OCI-LY1 (cell line): ENCODE results near the gene FYB2.

ENCODE experiments used
- EZH2 ChIP-seq: fragments of 200-600 bp; sonication (generic), shearing (Covaris generic); IDR thresholded peaks from 2 replicates; pipeline ENCODE4 v1.8.0; 2017; ENCODE audit warnings: borderline replicate concordance, mixed run types, mild to moderate bottlenecking, antibody characterized with exemption, low read length, moderate library complexity, mixed read lengths
- TF ChIP-seq, protein P1 (sequence below): fragments of 200-600 bp; sonication (generic), shearing (Covaris generic); IDR thresholded peaks from 2 replicates; pipeline ENCODE4 v1.5.1; 2017; ENCODE audit warnings: mild to moderate bottlenecking, antibody characterized with exemption, low read length, moderate library complexity, mixed read lengths

DNA sequence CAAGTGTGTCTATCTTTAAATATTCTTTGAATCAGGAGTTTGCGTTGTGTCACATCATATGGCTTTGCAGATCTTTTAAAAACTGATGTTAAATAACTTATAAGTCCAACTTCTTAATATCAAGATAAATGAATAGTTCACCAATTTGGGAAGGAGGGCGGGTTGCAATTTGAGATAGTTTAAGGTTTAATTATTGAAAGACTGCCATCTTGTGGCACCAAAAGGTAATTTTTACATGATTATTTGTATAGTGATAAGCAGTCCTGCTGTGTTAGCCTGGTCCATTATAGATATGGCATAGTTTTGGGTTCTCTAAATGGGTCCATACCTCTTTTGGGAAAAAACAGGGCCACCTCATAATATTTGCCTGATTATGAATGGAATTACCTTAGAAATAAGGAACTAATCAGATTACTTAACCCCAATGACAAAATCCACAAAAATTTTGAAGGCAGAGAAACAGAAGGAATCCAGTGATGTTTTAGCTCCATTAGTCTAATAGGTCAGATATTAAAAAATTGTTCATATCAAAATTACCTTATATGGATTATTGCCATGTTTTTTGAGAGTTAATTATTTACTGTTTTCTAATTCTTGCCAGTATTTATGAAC is 109.8 kb downstream of the FYB2 start:
- no peak for TF ChIP-seq EZH2
- TF ChIP-seq, protein P1, sequence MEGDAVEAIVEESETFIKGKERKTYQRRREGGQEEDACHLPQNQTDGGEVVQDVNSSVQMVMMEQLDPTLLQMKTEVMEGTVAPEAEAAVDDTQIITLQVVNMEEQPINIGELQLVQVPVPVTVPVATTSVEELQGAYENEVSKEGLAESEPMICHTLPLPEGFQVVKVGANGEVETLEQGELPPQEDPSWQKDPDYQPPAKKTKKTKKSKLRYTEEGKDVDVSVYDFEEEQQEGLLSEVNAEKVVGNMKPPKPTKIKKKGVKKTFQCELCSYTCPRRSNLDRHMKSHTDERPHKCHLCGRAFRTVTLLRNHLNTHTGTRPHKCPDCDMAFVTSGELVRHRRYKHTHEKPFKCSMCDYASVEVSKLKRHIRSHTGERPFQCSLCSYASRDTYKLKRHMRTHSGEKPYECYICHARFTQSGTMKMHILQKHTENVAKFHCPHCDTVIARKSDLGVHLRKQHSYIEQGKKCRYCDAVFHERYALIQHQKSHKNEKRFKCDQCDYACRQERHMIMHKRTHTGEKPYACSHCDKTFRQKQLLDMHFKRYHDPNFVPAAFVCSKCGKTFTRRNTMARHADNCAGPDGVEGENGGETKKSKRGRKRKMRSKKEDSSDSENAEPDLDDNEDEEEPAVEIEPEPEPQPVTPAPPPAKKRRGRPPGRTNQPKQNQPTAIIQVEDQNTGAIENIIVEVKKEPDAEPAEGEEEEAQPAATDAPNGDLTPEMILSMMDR, result peak; percentile 56
